CD4-positive, CD25-positive, alpha-beta regulatory T cell (primary cell): ENCODE data around the gene SKOR1. TPM values are rescaled to one million over a fixed set of nuclear protein-coding genes. Genes with fewer than 3 reads are reported as not detected.

ENCODE experiments used
- ATAC-seq, 2 donors: fragments of 150-1000 bp; cut with Tn5 transposase; one replicate each; pipeline ENCODE4 v1.10.0; 2021; ENCODE audit warnings: low read depth in 2 of 2, moderate number of reproducible peaks in 2 of 2, moderate library complexity in 1 of 2
- DNase-seq, 3 donors: peaks; one replicate each; pipeline versions ENCODE4 v3.0.0 to v3.0.0-alpha.2; 2012 to 2022; ENCODE audit warnings: mixed read lengths in 1 of 3
- H3K27ac ChIP-seq: one replicate; pipeline ENCODE4 v1.7.0; 2013; ENCODE audit warnings: mild to moderate bottlenecking, low read length; ENCODE audit not compliant: insufficient read depth, poor library complexity, severe bottlenecking
- H3K27me3 ChIP-seq: one replicate; pipeline ENCODE4 v1.7.0; 2013; ENCODE audit warnings: low read length; ENCODE audit not compliant: control insufficient read depth, insufficient read depth
- H3K36me3 ChIP-seq: one replicate; pipeline ENCODE4 v1.7.0; 2013; ENCODE audit warnings: mild to moderate bottlenecking, low read length, moderate library complexity; ENCODE audit not compliant: control insufficient read depth, insufficient read depth
- H3K4me1 ChIP-seq: 2 replicates; pipeline ENCODE4 v1.7.0; 2013; ENCODE audit warnings: mild to moderate bottlenecking, low read length; ENCODE audit not compliant: insufficient read depth, control insufficient read depth, poor library complexity, severe bottlenecking
- H3K4me3 ChIP-seq: one replicate; pipeline ENCODE4 v1.7.0; 2013; ENCODE audit warnings: low read depth, mild to moderate bottlenecking, low read length, moderate library complexity
- H3K9me3 ChIP-seq, 2 experiments: 1 replicate in 1 of 2; 2 replicates in 1 of 2; pipeline ENCODE4 v1.7.0; 2013; ENCODE audit warnings: low read length in 2 of 2, mild to moderate bottlenecking in 1 of 2, moderate library complexity in 1 of 2; ENCODE audit not compliant: control insufficient read depth in 2 of 2
- H3K27ac Mint-ChIP-seq, 3 donors: one replicate each; pipeline ENCODE4 v1.8.0; 2020 to 2022; ENCODE audit warnings: mild to moderate bottlenecking in 3 of 3, mixed read lengths in 3 of 3, moderate library complexity in 2 of 3
- H3K27me3 Mint-ChIP-seq: one replicate; pipeline ENCODE4 v1.8.0; 2022; ENCODE audit warnings: mild to moderate bottlenecking, mixed read lengths
- H3K36me3 Mint-ChIP-seq: one replicate; pipeline ENCODE4 v1.8.0; 2020; ENCODE audit warnings: mixed read lengths
- H3K4me1 Mint-ChIP-seq, 4 donors: one replicate each; pipeline ENCODE4 v1.8.0; 2020 to 2022; ENCODE audit warnings: mixed read lengths in 4 of 4, mild to moderate bottlenecking in 1 of 4
- H3K4me3 Mint-ChIP-seq, 4 donors: one replicate each; pipeline ENCODE4 v1.8.0; 2020 to 2022; ENCODE audit warnings: mild to moderate bottlenecking in 4 of 4, mixed read lengths in 4 of 4, moderate library complexity in 3 of 4
- H3K9me3 Mint-ChIP-seq, 7 donors: one replicate each; pipeline ENCODE4 v1.8.0; 2020 to 2022; ENCODE audit warnings: mixed read lengths in 7 of 7, mild to moderate bottlenecking in 3 of 7, moderate library complexity in 2 of 7
- polyA plus RNA-seq, 4 donors: library from polyadenylated mRNA; unstranded; fragments of 300-500 nt; fragmentation: Illumina TruSeq; gene quantifications; one replicate each; pipeline ENCODE4 v1.2.3, GENCODE V29; 2021
- total RNA-seq: library from RNA; stranded (reverse); gene quantifications from one replicate; pipeline ENCODE4 v1.2.3, GENCODE V29; 2022

The SKOR1 gene
- total RNA-seq (2.5 TPM), polyA plus RNA-seq (not detected)

GRCh38 chr15:67824976-67825880 is at the start of gene SKOR1:
Gene SKOR1 (plus strand): TSS chr15:67825509. CDS start chr15:67825603, 94 bp downstream.
- ATAC-seq (no peak), DNase-seq (peak in 1 of 3 donors; percentile 13)
- Histone ChIP-seq H3K9me3 (no peaks in the 10 kb centered on the region), H3K36me3 (no peaks in the 10 kb centered on the region), H3K27ac (no peak within 1 kb of the TSS), H3K27me3 (peaks cover 9% of the 10 kb centered on the region), H3K4me3 (no peak within 1 kb of the TSS), H3K4me1 (peaks cover 63% of the 10 kb centered on the region)
- Mint-ChIP-seq H3K27me3 (peaks cover 76% of the 10 kb centered on the region), H3K4me1 (peaks cover 0 to 64% (median 17%) of the 10 kb centered on the region in 4 donors), H3K9me3 (peaks cover 0 to 9% (median 0%) of the 10 kb centered on the region in 7 donors), H3K36me3 (no peaks in the 10 kb centered on the region), H3K4me3 (peak within 1 kb of the TSS in 3 of 4 donors; percentile 74 to 86 (median 78)), H3K27ac (peak within 1 kb of the TSS in 2 of 3 donors; percentile 23 to 86)

GRCh38 chr15:67775998-67776397 is 49.3 kb upstream of the SKOR1 start:
- ATAC-seq = no peak

GRCh38 chr15:67776600-67776999 is 48.7 kb upstream of the SKOR1 start:
- no peaks in the 10 kb centered on the region for H3K9me3 Mint-ChIP-seq
- H3K27me3 ChIP-seq = no peaks in the 10 kb centered on the region
- H3K27ac Mint-ChIP-seq = no peak overlapping the region
- peaks cover 37% of the 10 kb centered on the region for H3K36me3 Mint-ChIP-seq
- no peak overlapping the region for H3K4me3 ChIP-seq
- H3K4me1 ChIP-seq = no peaks in the 10 kb centered on the region
- H3K27ac ChIP-seq = no peak overlapping the region
- H3K4me1 Mint-ChIP-seq = peaks cover 0 to 2% (median 0%) of the 10 kb centered on the region in 4 donors
- H3K36me3 ChIP-seq = peaks cover 2% of the 10 kb centered on the region
- DNase-seq (no peak), ATAC-seq (no peak)
- H3K27me3 Mint-ChIP-seq = no peaks in the 10 kb centered on the region
- H3K4me3 Mint-ChIP-seq = no peak overlapping the region
- H3K9me3 ChIP-seq = no peaks in the 10 kb centered on the region

More at GRCh38 chr15:67775998-67776397, 49.3 kb upstream of the SKOR1 start:
- no peaks in the 10 kb centered on the region for H3K9me3 ChIP-seq
- Mint-ChIP-seq H3K36me3 (peaks cover 37% of the 10 kb centered on the region), H3K4me3 (no peak overlapping the region), H3K27ac (no peak overlapping the region), H3K9me3 (no peaks in the 10 kb centered on the region), H3K27me3 (no peaks in the 10 kb centered on the region), H3K4me1 (peaks cover 0 to 2% (median 0%) of the 10 kb centered on the region in 4 donors)
- DNase-seq = no peak
- H3K27ac ChIP-seq = no peak overlapping the region
- H3K27me3 ChIP-seq = no peaks in the 10 kb centered on the region
- H3K4me1 ChIP-seq = no peaks in the 10 kb centered on the region
- no peak overlapping the region for H3K4me3 ChIP-seq
- H3K36me3 ChIP-seq = peaks cover 2% of the 10 kb centered on the region

DNA sequence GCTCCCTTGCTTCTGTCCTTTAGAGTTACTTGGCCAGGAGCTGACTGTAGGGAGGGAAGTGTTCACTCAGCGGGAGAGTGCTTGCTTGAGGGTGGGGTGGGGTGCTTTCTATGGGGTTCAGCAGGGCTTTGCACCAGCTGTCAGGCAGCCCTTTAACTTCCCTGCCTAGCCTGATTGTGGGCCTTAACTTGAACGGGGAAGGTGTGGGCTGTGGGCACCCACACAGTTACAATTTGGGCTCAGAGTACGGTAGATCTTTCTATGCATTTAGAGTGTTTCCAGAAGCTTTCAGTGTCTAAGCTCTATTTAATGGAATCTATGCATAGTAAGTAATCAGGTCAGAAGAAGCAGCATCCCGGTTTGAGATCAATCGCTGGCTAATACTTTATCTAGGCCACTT is 48.2 kb upstream of the SKOR1 start:
- DNase-seq (no peak), ATAC-seq (no peak)
- H3K4me1 ChIP-seq = no peaks in the 10 kb centered on the region
- H3K27ac ChIP-seq = no peak overlapping the region
- Mint-ChIP-seq H3K4me1 (peaks cover 0 to 2% (median 0%) of the 10 kb centered on the region in 4 donors), H3K4me3 (no peak overlapping the region), H3K27me3 (no peaks in the 10 kb centered on the region), H3K27ac (no peak overlapping the region), H3K9me3 (no peaks in the 10 kb centered on the region), H3K36me3 (peaks cover 37% of the 10 kb centered on the region)
- H3K36me3 ChIP-seq = peaks cover 2% of the 10 kb centered on the region
- no peak overlapping the region for H3K4me3 ChIP-seq
- H3K9me3 ChIP-seq = no peaks in the 10 kb centered on the region
- H3K27me3 ChIP-seq = no peaks in the 10 kb centered on the region

DNA sequence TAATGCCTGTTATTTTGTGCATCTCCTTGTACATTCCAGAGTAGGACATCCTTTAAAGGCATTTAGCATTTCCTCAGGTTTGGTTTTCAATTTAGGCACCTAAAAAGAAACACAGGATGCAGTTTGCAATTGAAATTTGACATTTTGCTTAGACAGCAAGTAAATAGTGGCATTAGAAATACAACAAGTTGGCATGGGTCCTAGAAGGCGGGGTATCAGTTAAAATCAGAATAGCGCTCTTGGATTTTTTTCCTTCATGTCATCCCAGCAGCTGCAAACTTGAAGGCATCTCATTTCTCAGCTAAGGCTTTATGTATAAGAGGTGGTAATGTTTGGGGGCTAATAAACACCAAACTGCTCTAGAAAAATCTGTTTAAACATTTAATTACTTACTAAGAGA is 47.5 kb upstream of the SKOR1 start:
- Histone ChIP-seq H3K4me1 (no peaks in the 10 kb centered on the region), H3K27me3 (no peaks in the 10 kb centered on the region), H3K4me3 (no peak overlapping the region), H3K36me3 (peaks cover 2% of the 10 kb centered on the region), H3K27ac (no peak overlapping the region), H3K9me3 (no peaks in the 10 kb centered on the region)
- no peak overlapping the region for H3K4me3 Mint-ChIP-seq
- H3K27me3 Mint-ChIP-seq = no peaks in the 10 kb centered on the region
- peaks cover 33% of the 10 kb centered on the region for H3K36me3 Mint-ChIP-seq
- H3K9me3 Mint-ChIP-seq = no peaks in the 10 kb centered on the region
- no peak overlapping the region for H3K27ac Mint-ChIP-seq
- peaks cover 0 to 2% (median 0%) of the 10 kb centered on the region in 4 donors for H3K4me1 Mint-ChIP-seq
- ATAC-seq (no peak), DNase-seq (no peak)

DNA sequence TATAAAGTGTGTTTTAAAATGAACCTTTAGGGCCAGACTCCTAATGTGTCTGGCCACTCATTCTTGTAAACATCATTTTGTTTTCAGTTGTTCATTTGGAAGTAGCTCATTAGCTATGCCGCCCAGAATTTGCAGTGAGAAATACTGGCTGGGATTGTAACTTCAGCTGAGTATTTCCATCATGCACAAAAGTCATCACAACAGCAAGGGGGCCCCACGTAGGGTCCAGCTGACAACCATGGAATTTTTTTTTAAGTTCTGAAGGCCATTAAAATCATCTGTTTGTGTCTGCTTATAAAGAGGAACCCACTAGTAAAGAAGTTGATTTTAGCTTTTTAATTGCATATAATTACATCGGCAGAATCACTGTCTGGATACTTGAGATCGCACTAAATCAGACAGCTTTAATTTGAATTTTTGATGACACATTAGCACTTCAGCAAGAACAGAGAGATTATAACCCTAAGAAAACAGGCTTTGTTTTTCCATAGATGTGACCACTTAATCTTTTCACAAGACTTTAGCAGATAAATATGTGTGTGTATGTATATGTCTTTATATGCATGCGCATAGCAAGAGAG is 46.3 kb upstream of the SKOR1 start:
- Histone ChIP-seq H3K4me3 (no peak overlapping the region), H3K4me1 (no peaks in the 10 kb centered on the region), H3K27ac (no peak overlapping the region), H3K36me3 (peaks cover 2% of the 10 kb centered on the region), H3K9me3 (no peaks in the 10 kb centered on the region), H3K27me3 (no peaks in the 10 kb centered on the region)
- peaks cover 41% of the 10 kb centered on the region for H3K36me3 Mint-ChIP-seq
- no peaks in the 10 kb centered on the region for H3K9me3 Mint-ChIP-seq
- H3K27me3 Mint-ChIP-seq = no peaks in the 10 kb centered on the region
- peaks cover 0 to 10% (median 8%) of the 10 kb centered on the region in 4 donors for H3K4me1 Mint-ChIP-seq
- no peak for DNase-seq
- H3K4me3 Mint-ChIP-seq = no peak overlapping the region
- ATAC-seq = no peak
- H3K27ac Mint-ChIP-seq = no peak overlapping the region

DNA sequence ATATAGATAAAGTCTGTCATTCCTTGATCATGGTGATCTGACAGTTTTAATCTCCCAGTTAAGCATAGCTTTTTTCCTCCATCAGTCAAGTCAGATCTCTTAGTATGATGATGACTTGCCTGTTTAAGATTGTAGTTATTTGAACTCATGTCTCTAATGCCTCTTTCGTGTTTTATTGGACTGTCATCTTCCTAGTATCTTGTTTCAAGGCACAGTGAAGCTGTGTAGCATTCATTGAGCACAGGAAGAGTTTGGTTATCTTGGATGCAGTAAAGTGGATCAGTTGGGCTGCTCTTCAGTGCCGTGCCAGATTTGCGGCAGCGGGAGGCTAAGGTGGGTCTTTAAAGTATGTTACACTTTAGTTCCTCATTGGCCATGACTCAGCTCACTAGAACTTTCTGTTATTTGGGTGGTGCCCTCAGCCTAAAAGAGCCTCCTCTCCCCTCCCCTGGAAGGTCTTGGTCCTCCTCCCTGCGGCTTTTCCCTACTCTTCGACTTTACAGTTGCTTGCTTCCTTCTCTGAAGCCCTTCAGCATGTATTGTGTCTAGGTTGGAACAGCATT is 45.7 kb upstream of the SKOR1 start:
- Mint-ChIP-seq H3K27ac (peak overlapping the region in 1 of 3 donors; percentile 33), H3K9me3 (no peaks in the 10 kb centered on the region), H3K36me3 (peaks cover 40% of the 10 kb centered on the region), H3K27me3 (no peaks in the 10 kb centered on the region), H3K4me3 (no peak overlapping the region), H3K4me1 (peaks cover 0 to 16% (median 13%) of the 10 kb centered on the region in 4 donors)
- DNase-seq (no peak), ATAC-seq (no peak)
- H3K9me3 ChIP-seq = no peaks in the 10 kb centered on the region
- peaks cover 2% of the 10 kb centered on the region for H3K36me3 ChIP-seq
- H3K27me3 ChIP-seq = no peaks in the 10 kb centered on the region
- peaks cover 3% of the 10 kb centered on the region for H3K4me1 ChIP-seq
- H3K27ac ChIP-seq = no peak overlapping the region
- H3K4me3 ChIP-seq = no peak overlapping the region
